Lower lobe of right lung (tissue), 2 donors: Measurements from ENCODE around the gene ANKRD36C. TPM values are rescaled to one million over a fixed set of nuclear protein-coding genes. Genes with fewer than 3 reads are reported as not detected.
"Not testable (repeated sequence)": the region's sequence is repeated elsewhere in the genome, so short reads cannot be mapped to it uniquely, and the experiment has no call there.

Source experiments
- ATAC-seq, 2 donors: fragments of 200-7000 bp; cut with Tn5 transposase; one replicate each; pipeline ENCODE4 v1.9.1; 2020 to 2022; ENCODE audit warnings: mild to moderate bottlenecking in 2 of 2, moderate library complexity in 2 of 2
- DNase-seq: peaks from one replicate; pipeline ENCODE4 v3.0.0-alpha.2; 2020
- H3K27ac ChIP-seq: fragments of 200-600 bp; one replicate; pipeline ENCODE4 v1.8.0; 2022
- H3K27me3 ChIP-seq: fragments of 200-600 bp; one replicate; pipeline ENCODE4 v1.8.0; 2022; ENCODE audit warnings: low read depth
- H3K36me3 ChIP-seq: fragments of 200-600 bp; one replicate; pipeline ENCODE4 v1.8.0; 2022; ENCODE audit warnings: mild to moderate bottlenecking
- H3K4me1 ChIP-seq: fragments of 200-600 bp; one replicate; pipeline ENCODE4 v1.8.0; 2022
- H3K4me3 ChIP-seq: fragments of 200-600 bp; one replicate; pipeline ENCODE4 v1.8.0; 2022; ENCODE audit warnings: mild to moderate bottlenecking
- H3K9me3 ChIP-seq: fragments of 200-600 bp; one replicate; pipeline ENCODE4 v1.8.0; 2022
- CTCF ChIP-seq: fragments of 200-600 bp; IDR thresholded peaks from one replicate; pipeline ENCODE4 v1.8.0; 2022; ENCODE audit warnings: antibody characterized with exemption, mild to moderate bottlenecking
- intact Hi-C: fragments of 100-400 bp; cut with DNase I; formaldehyde crosslinking; loops from one replicate; pipeline ENCODE4 v1.11.0; 2022
- total RNA-seq: library from RNA; stranded (reverse); fragmentation: NEBNext Ultra II Directional; extraction: Animal tissue kit (Norgen Biotek cat#: 25700); gene quantifications from one replicate; pipeline ENCODE4 v1.2.1, GENCODE V29; 2021
- donor health status: DM: no; HTN: yes; CAD: no; lungs with severe emphysema.

ANKRD36C gene
- total RNA-seq, 1 donor from 2014 or later: 22.2 TPM

GRCh38 chr2:96022701-96023447 is 31.2 kb upstream of the ANKRD36C start:
- peak; percentile 88 to 93 for ATAC-seq
- H3K9me3 ChIP-seq, H3K4me3 ChIP-seq, intact Hi-C loops, H3K4me1 ChIP-seq, H3K36me3 ChIP-seq, H3K27ac ChIP-seq, H3K27me3 ChIP-seq: not testable (repeated sequence)
- DNase-seq: peak; percentile 83
- TF ChIP-seq CTCF: peak; percentile 79

GRCh38 chr2:96022126-96022525 is 30.5 kb upstream of the ANKRD36C start:
- intact Hi-C loops, H3K4me1 ChIP-seq, DNase-seq, H3K27ac ChIP-seq, H3K27me3 ChIP-seq, H3K9me3 ChIP-seq, H3K4me3 ChIP-seq, ATAC-seq, H3K36me3 ChIP-seq: not testable (repeated sequence)

GRCh38 chr2:96021142-96021541 is 29.5 kb upstream of the ANKRD36C start:
- H3K27me3 ChIP-seq, ATAC-seq, H3K4me3 ChIP-seq, H3K4me1 ChIP-seq, H3K9me3 ChIP-seq, H3K36me3 ChIP-seq, H3K27ac ChIP-seq, intact Hi-C loops, DNase-seq: not testable (repeated sequence)

GRCh38 chr2:96019909-96020590 is 28.4 kb upstream of the ANKRD36C start:
- intact Hi-C loops, H3K9me3 ChIP-seq, H3K36me3 ChIP-seq, DNase-seq, H3K4me1 ChIP-seq, ATAC-seq, H3K4me3 ChIP-seq, H3K27me3 ChIP-seq, H3K27ac ChIP-seq: not testable (repeated sequence)

- H3K36me3 ChIP-seq, H3K4me3 ChIP-seq, intact Hi-C loops, ATAC-seq, DNase-seq, H3K27me3 ChIP-seq, H3K9me3 ChIP-seq, H3K27ac ChIP-seq, H3K4me1 ChIP-seq: not testable (repeated sequence)
Observed at GRCh38 chr2:96016321-96016720, 24.7 kb upstream of the ANKRD36C start.

GRCh38 chr2:96012792-96013264 is 21.2 kb upstream of the ANKRD36C start:
- intact Hi-C loops, DNase-seq, ATAC-seq, H3K27ac ChIP-seq, H3K4me3 ChIP-seq, H3K4me1 ChIP-seq, H3K9me3 ChIP-seq, H3K27me3 ChIP-seq, H3K36me3 ChIP-seq: not testable (repeated sequence)

- H3K27ac ChIP-seq, ATAC-seq, H3K27me3 ChIP-seq, H3K4me1 ChIP-seq, intact Hi-C loops, H3K36me3 ChIP-seq, DNase-seq, H3K4me3 ChIP-seq, H3K9me3 ChIP-seq: not testable (repeated sequence)
Observed at GRCh38 chr2:96012086-96012791, 20.6 kb upstream of the ANKRD36C start.

GRCh38 chr2:96011129-96011455 is 19.5 kb upstream of the ANKRD36C start:
- H3K27ac ChIP-seq, intact Hi-C loops: not testable (repeated sequence)

GRCh38 chr2:96010320-96011128 is 18.9 kb upstream of the ANKRD36C start:
- H3K27me3 ChIP-seq, intact Hi-C loops, H3K9me3 ChIP-seq, H3K36me3 ChIP-seq, H3K4me1 ChIP-seq: not testable (repeated sequence)
- peak overlapping the region; percentile 71 for H3K27ac ChIP-seq
- DNase-seq (peak; percentile 98), ATAC-seq (peak; percentile 99 to 100)
- H3K4me3 ChIP-seq: peak overlapping the region; percentile 55

More at GRCh38 chr2:96011129-96011455, 19.5 kb upstream of the ANKRD36C start:
- H3K4me3 ChIP-seq, H3K9me3 ChIP-seq, DNase-seq, H3K27me3 ChIP-seq, H3K36me3 ChIP-seq, H3K4me1 ChIP-seq: not testable (repeated sequence)
- peak; percentile 64 to 72 for ATAC-seq

GRCh38 chr2:96009833-96010232 is 18.2 kb upstream of the ANKRD36C start:
- H3K27ac ChIP-seq: peak overlapping the region; percentile 71
- peak overlapping the region; percentile 55 for H3K4me3 ChIP-seq
- not testable (repeated sequence) for DNase-seq

GRCh38 chr2:96008051-96008450 is 16.4 kb upstream of the ANKRD36C start:
- H3K27me3 ChIP-seq, H3K36me3 ChIP-seq, H3K4me1 ChIP-seq, ATAC-seq, DNase-seq, H3K27ac ChIP-seq, H3K9me3 ChIP-seq, intact Hi-C loops, H3K4me3 ChIP-seq: not testable (repeated sequence)

More at GRCh38 chr2:96009833-96010232, 18.2 kb upstream of the ANKRD36C start:
- ATAC-seq: peak; percentile 67 to 78
- H3K36me3 ChIP-seq, H3K4me1 ChIP-seq, intact Hi-C loops, H3K9me3 ChIP-seq, H3K27me3 ChIP-seq: not testable (repeated sequence)

GRCh38 chr2:96006248-96006647 is 14.6 kb upstream of the ANKRD36C start:
- H3K27me3 ChIP-seq, H3K36me3 ChIP-seq: not testable (repeated sequence)

More at GRCh38 chr2:96006248-96006647, 14.6 kb upstream of the ANKRD36C start:
- H3K4me3 ChIP-seq, H3K9me3 ChIP-seq, DNase-seq, H3K27ac ChIP-seq, ATAC-seq, intact Hi-C loops, H3K4me1 ChIP-seq: not testable (repeated sequence)
